Loucy (cell line): Measurements from ENCODE around the gene TAF11L14.

Experiments used
- H2AFZ ChIP-seq: fragments of 200-600 bp; sonication (generic); 2 replicates; pipeline ENCODE4 v1.6.0; 2016; ENCODE audit warnings: antibody characterized with exemption, mild to moderate bottlenecking, low read length, moderate library complexity
- H3F3A ChIP-seq: fragments of 200-600 bp; 2 replicates; pipeline ENCODE4 v1.6.0; 2016; ENCODE audit warnings: antibody characterized with exemption, low read depth, mild to moderate bottlenecking
- H3K27me3 ChIP-seq: fragments of 200-600 bp; sonication (generic); 2 replicates; pipeline ENCODE4 v1.6.1; 2014; ENCODE audit warnings: low read length, mild to moderate bottlenecking; ENCODE audit not compliant: insufficient read depth, poor library complexity, severe bottlenecking
- H3K36me3 ChIP-seq: fragments of 200-600 bp; sonication (generic); 2 replicates; pipeline ENCODE4 v1.6.1; 2016; ENCODE audit warnings: low read length; ENCODE audit not compliant: insufficient read depth
- H3K4me1 ChIP-seq: fragments of 200-600 bp; sonication (generic); 2 replicates; pipeline ENCODE4 v1.5.1; 2014; ENCODE audit warnings: low read length, mild to moderate bottlenecking; ENCODE audit not compliant: insufficient read depth, poor library complexity, severe bottlenecking
- H3K4me2 ChIP-seq: fragments of 200-600 bp; sonication (generic); 2 replicates; pipeline ENCODE4 v1.6.0; 2014; ENCODE audit warnings: antibody characterized with exemption, low read length, low read depth, mild to moderate bottlenecking; ENCODE audit not compliant: poor library complexity, severe bottlenecking
- H3K4me3 ChIP-seq: fragments of 200-600 bp; sonication (generic); 2 replicates; pipeline ENCODE4 v1.5.1; 2014; ENCODE audit warnings: low read length, mild to moderate bottlenecking, mixed read lengths; ENCODE audit not compliant: poor library complexity, severe bottlenecking
- H3K79me2 ChIP-seq: fragments of 200-600 bp; sonication (generic); 2 replicates; pipeline ENCODE4 v1.6.1; 2014; ENCODE audit warnings: low read length; ENCODE audit not compliant: insufficient read depth
- H3K9ac ChIP-seq: fragments of 200-600 bp; sonication (generic); 2 replicates; pipeline ENCODE4 v1.6.0; 2014; ENCODE audit warnings: mild to moderate bottlenecking, low read depth, low read length, moderate library complexity; ENCODE audit not compliant: poor library complexity, severe bottlenecking
- H3K9me2 ChIP-seq: fragments of 200-600 bp; sonication (generic); replicated peaks from 2 replicates; pipeline ENCODE4 v1.6.1; 2016; ENCODE audit warnings: low read depth, low read length, mixed read lengths
- H3K9me3 ChIP-seq: fragments of 200-600 bp; sonication (generic); 2 replicates; pipeline ENCODE4 v1.6.1; 2014; ENCODE audit warnings: mild to moderate bottlenecking, antibody characterized with exemption, low read length, low read depth; ENCODE audit not compliant: insufficient read depth
- H4K20me1 ChIP-seq: fragments of 200-600 bp; sonication (generic); 2 replicates; pipeline ENCODE4 v1.6.0; 2014; ENCODE audit warnings: antibody characterized with exemption, low read length, mild to moderate bottlenecking; ENCODE audit not compliant: insufficient read depth, poor library complexity, severe bottlenecking
- EZH2phosphoT487 ChIP-seq: fragments of 200-600 bp; IDR thresholded peaks from 2 replicates; pipeline ENCODE4 v1.6.1; 2018; ENCODE audit warnings: antibody characterized with exemption, mild to moderate bottlenecking, moderate library complexity, borderline replicate concordance
- TF ChIP-seq, protein P1 (sequence below): fragments of 200-600 bp; sonication (generic); conservative IDR thresholded peaks from 2 replicates; pipeline ENCODE4 v1.5.1; 2014; ENCODE audit warnings: mild to moderate bottlenecking, antibody characterized with exemption, low read length

Gene TAF11L14

DNA sequence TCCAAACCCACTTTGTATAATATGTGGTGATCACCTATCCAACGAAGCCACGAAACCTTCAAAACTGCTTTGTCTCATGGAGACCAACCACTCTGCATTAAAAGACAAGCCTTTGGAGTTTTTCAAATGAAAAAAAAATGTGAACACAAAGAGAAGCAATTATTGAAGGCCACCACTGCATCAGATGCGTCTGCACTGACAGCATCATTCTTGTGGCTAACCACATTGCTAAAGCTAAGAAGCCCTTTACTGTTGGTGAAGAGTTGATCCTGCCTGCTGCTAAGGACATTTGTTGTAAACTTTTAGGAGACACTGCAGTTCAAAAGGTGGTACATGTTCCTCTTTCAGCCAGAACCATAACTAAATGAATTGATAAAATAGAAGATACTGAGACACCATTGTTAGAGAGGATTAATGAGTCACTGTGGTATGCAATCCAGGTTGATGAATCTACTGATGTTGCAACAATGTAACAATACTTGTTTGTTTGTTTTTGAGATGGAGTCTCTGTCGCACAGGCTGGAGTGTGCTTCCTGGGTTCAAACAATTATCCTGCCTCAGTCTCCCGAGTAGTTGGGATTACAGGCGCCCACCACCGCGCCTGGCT is 45.4 kb downstream of the TAF11L14 start:
- Histone ChIP-seq H3K9me2 (no peaks in the 10 kb centered on the region), H3K79me2 (no peaks in the 10 kb centered on the region), H3K4me3 (no peak overlapping the region), H3K9me3 (peaks cover 3% of the 10 kb centered on the region; the same call in 1 of the 2 replicates), H4K20me1 (no peaks in the 10 kb centered on the region), H3K9ac (no peak overlapping the region), H3K4me2 (no peak overlapping the region), H3F3A (no peaks in the 10 kb centered on the region), H3K4me1 (no peaks in the 10 kb centered on the region), H2AFZ (no peak overlapping the region), H3K27me3 (no peaks in the 10 kb centered on the region), H3K36me3 (no peaks in the 10 kb centered on the region)
- TF ChIP-seq, protein P1, sequence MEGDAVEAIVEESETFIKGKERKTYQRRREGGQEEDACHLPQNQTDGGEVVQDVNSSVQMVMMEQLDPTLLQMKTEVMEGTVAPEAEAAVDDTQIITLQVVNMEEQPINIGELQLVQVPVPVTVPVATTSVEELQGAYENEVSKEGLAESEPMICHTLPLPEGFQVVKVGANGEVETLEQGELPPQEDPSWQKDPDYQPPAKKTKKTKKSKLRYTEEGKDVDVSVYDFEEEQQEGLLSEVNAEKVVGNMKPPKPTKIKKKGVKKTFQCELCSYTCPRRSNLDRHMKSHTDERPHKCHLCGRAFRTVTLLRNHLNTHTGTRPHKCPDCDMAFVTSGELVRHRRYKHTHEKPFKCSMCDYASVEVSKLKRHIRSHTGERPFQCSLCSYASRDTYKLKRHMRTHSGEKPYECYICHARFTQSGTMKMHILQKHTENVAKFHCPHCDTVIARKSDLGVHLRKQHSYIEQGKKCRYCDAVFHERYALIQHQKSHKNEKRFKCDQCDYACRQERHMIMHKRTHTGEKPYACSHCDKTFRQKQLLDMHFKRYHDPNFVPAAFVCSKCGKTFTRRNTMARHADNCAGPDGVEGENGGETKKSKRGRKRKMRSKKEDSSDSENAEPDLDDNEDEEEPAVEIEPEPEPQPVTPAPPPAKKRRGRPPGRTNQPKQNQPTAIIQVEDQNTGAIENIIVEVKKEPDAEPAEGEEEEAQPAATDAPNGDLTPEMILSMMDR = no peak
- no peak for TF ChIP-seq EZH2phosphoT487

DNA sequence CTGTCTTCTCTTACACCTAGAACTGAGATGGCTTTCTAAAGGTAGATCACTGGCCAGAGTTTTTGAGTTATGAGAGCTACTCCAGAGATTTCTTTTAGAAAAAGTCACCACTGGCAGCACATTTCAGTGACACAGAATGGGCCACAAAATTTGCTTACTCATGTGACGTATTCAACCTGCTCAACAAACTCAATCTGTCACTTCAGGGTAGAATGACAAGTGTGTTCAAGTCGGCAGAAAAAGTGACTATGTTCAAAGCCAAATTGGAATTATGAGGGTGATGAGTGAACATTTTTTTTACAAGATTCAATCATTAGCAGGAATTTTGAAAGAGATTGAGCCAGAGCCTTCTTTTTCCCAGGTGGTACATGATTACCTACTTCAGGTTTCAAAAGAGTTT is 46.5 kb downstream of the TAF11L14 start:
- Histone ChIP-seq H3K36me3 (no peaks in the 10 kb centered on the region), H3K4me2 (no peak overlapping the region), H3K4me1 (no peaks in the 10 kb centered on the region), H2AFZ (no peak overlapping the region), H3K79me2 (no peaks in the 10 kb centered on the region), H3K27me3 (no peaks in the 10 kb centered on the region), H3F3A (no peaks in the 10 kb centered on the region), H3K4me3 (no peak overlapping the region), H4K20me1 (no peaks in the 10 kb centered on the region), H3K9me2 (no peaks in the 10 kb centered on the region), H3K9ac (no peak overlapping the region), H3K9me3 (peaks cover 3% of the 10 kb centered on the region; the same call in 1 of the 2 replicates)
- TF ChIP-seq, protein P1 = no peak
- TF ChIP-seq EZH2phosphoT487 = no peak
